MM.1S (cell line): ENCODE data around the gene ADCY2.

Experiments used
- CTCF ChIP-seq: fragments of 300-600 bp; sonication (generic); IDR thresholded peaks from 2 replicates; pipeline ENCODE4 v1.5.1; 2016; ENCODE audit warnings: antibody characterized with exemption, low read length, mixed read lengths
- EZH2 ChIP-seq: fragments of 300-600 bp; sonication (generic); optimal IDR thresholded peaks from 2 replicates; pipeline ENCODE3; 2017; ENCODE audit warnings: low read depth, mild to moderate bottlenecking, antibody characterized with exemption, low read length, mixed read lengths
- EZH2phosphoT487 ChIP-seq: fragments of 300-600 bp; sonication (generic); IDR thresholded peaks from 2 replicates; pipeline ENCODE4 v1.6.1; 2018; ENCODE audit warnings: antibody characterized with exemption, low read length

- TF ChIP-seq CTCF (no peak), EZH2phosphoT487 (no peak), EZH2 (no peak)
These were observed 408.0 kb downstream of the ADCY2 start for GRCh38 chr5:7803937-7804336.
